ENCODE results near the gene PRMT7.

DNA sequence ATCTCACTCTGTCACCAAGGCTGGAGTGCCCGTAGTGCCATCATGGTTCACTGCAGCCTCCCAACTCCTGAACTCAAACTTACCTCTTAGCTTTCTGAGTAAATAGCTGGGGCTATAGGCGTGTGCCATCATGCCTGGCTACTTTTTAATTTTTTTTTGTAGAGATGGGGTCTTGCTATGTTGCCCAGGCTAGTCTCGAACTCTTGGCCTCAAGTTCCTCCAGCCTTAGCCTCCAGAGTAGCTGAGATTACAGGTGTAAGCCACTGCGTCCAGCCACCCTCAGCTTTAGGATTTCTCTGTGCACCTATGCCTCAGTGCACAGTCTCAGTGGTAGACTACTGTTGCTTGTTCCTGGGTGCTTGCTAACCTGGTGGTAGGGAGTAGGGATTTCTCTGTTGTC lies 41.0 kb upstream of the PRMT7 start:
- TF ChIP-seq, protein P1, sequence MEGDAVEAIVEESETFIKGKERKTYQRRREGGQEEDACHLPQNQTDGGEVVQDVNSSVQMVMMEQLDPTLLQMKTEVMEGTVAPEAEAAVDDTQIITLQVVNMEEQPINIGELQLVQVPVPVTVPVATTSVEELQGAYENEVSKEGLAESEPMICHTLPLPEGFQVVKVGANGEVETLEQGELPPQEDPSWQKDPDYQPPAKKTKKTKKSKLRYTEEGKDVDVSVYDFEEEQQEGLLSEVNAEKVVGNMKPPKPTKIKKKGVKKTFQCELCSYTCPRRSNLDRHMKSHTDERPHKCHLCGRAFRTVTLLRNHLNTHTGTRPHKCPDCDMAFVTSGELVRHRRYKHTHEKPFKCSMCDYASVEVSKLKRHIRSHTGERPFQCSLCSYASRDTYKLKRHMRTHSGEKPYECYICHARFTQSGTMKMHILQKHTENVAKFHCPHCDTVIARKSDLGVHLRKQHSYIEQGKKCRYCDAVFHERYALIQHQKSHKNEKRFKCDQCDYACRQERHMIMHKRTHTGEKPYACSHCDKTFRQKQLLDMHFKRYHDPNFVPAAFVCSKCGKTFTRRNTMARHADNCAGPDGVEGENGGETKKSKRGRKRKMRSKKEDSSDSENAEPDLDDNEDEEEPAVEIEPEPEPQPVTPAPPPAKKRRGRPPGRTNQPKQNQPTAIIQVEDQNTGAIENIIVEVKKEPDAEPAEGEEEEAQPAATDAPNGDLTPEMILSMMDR (IDR thresholded peaks at IDR 0.05; ENCODE audit: insufficient read depth, low read length, poor library complexity, severe bottlenecking), result no peak
- no peak for TF ChIP-seq EZH2phosphoT487 (conservative IDR thresholded peaks at IDR 0.05; ENCODE audit: low read length)
